ENCODE data around the gene HBS1L. TPM values are rescaled to one million over a fixed set of nuclear protein-coding genes. Genes with fewer than 3 reads are reported as not detected.

HBS1L gene
- total RNA-seq, 2 donors from 2014 or later = 137 to 215 TPM

DNA sequence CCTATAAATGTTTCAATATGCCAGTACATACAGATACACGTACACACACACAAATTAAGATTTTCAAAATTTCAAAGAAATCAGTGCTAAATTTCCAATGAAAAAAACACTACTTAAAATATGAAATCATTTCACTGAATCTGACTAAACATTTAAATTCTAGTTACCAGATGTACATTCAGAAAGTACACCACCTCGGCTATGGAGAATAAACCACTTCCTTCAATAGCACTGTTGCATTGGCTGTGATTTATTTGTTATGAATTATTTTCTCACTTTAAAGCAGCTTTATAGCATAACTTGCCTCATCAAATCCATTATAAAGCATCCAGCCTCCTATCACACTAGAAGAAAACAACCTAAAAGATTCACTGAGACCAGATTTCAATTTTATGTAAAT lies 36.6 kb downstream of the HBS1L start:
- Mint-ChIP-seq H3K36me3 (peaks cover 5% of the 10 kb centered on the region), H3K4me3 (peak overlapping the region; percentile 16), H3K4me1 (ENCODE audit: low read depth in 2 of 2) (peaks cover 21 to 39% of the 10 kb centered on the region in 2 donors), H3K27me3 (no peaks in the 10 kb centered on the region), H3K27ac (no peak overlapping the region), H3K9me3 (no peaks in the 10 kb centered on the region)
- DNase-seq (ENCODE audit: low spot score) = no peak
- ATAC-seq = peak in 1 of 2 donors; percentile 55

- DNase-seq (ENCODE audit: low spot score) = no peak
- Mint-ChIP-seq H3K27ac (peak overlapping the region; percentile 14 to 70), H3K27me3 (no peaks in the 10 kb centered on the region), H3K4me3 (peak overlapping the region; percentile 59), H3K36me3 (peaks cover 15% of the 10 kb centered on the region), H3K4me1 (ENCODE audit: low read depth in 2 of 2) (peaks cover 25 to 42% of the 10 kb centered on the region in 2 donors), H3K9me3 (no peaks in the 10 kb centered on the region)
- peak; percentile 59 to 88 for ATAC-seq
These were observed 40.2 kb downstream of the HBS1L start for GRCh38 chr6:135014353-135014832.

GRCh38 chr6:135013211-135013610 lies 41.4 kb downstream of the HBS1L start:
- Mint-ChIP-seq H3K36me3 (peaks cover 21% of the 10 kb centered on the region), H3K4me1 (ENCODE audit: low read depth in 2 of 2) (peaks cover 27 to 43% of the 10 kb centered on the region in 2 donors), H3K9me3 (no peaks in the 10 kb centered on the region), H3K27me3 (no peaks in the 10 kb centered on the region), H3K4me3 (peak overlapping the region; percentile 24), H3K27ac (peak overlapping the region; percentile 14 to 70)
- DNase-seq (ENCODE audit: low spot score) (no peak), ATAC-seq (no peak)

- ATAC-seq (no peak), DNase-seq (ENCODE audit: low spot score) (no peak)
- Mint-ChIP-seq H3K4me1 (ENCODE audit: low read depth in 2 of 2) (peaks cover 28 to 44% of the 10 kb centered on the region in 2 donors), H3K27me3 (no peaks in the 10 kb centered on the region), H3K36me3 (peaks cover 22% of the 10 kb centered on the region), H3K4me3 (peak overlapping the region; percentile 24), H3K9me3 (no peaks in the 10 kb centered on the region), H3K27ac (peak overlapping the region in 1 of 2 donors; percentile 70)
These were observed 41.9 kb downstream of the HBS1L start for GRCh38 chr6:135012764-135013163.

DNA sequence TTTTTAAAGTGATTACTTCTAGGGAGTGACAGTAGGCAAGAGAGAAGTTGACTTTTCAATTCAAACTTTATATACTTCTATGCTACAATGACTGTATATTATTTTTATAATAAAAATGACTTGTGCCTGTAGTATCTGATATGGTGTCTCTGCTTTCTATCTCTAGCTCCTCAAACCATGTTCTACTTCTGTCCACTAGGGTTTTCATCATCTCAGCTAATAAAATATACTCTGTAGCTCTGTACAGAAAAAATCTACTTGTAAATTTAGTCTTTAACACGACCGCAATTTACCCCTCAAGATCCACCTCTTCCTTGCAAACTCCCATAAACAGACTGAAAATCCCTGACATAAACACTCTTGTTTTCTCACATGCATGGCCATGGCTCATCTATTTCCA lies 42.3 kb downstream of the HBS1L start:
- Mint-ChIP-seq H3K9me3 (no peaks in the 10 kb centered on the region), H3K27ac (peak overlapping the region in 1 of 2 donors; percentile 70), H3K36me3 (peaks cover 26% of the 10 kb centered on the region), H3K4me1 (ENCODE audit: low read depth in 2 of 2) (peaks cover 30 to 48% of the 10 kb centered on the region in 2 donors), H3K27me3 (no peaks in the 10 kb centered on the region), H3K4me3 (no peak overlapping the region)
- ATAC-seq = no peak
- DNase-seq (ENCODE audit: low spot score) = no peak

DNA sequence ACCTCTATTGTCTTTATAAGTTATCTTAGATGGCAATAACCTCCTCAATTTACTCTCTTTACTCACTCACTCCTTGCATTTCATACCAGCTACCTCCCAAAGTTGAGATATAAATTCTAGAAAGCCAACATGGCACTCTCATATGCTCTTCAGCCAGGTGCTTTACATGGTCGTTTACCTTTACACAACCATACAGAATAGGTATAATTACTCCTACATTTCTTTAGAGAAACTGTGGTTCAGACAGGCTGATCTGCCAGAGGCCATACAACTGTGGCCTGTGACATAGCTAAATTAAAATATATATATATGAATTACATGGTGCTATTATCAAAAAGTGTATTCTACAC lies 45.7 kb downstream of the HBS1L start:
- no peak for DNase-seq (ENCODE audit: low spot score)
- peaks cover 26 to 36% of the 10 kb centered on the region in 2 donors for H3K4me1 Mint-ChIP-seq (ENCODE audit: low read depth in 2 of 2)
- ATAC-seq = no peak
- H3K27me3 Mint-ChIP-seq = no peaks in the 10 kb centered on the region
- H3K36me3 Mint-ChIP-seq = peaks cover 26% of the 10 kb centered on the region
- H3K4me3 Mint-ChIP-seq = no peak overlapping the region
- H3K27ac Mint-ChIP-seq = peak overlapping the region in 1 of 2 donors; percentile 26
- H3K9me3 Mint-ChIP-seq = no peaks in the 10 kb centered on the region

- Mint-ChIP-seq H3K36me3 (peaks cover 24% of the 10 kb centered on the region), H3K9me3 (no peaks in the 10 kb centered on the region), H3K27ac (peak overlapping the region; percentile 10 to 26), H3K27me3 (no peaks in the 10 kb centered on the region), H3K4me3 (peak overlapping the region; percentile 21), H3K4me1 (ENCODE audit: low read depth in 2 of 2) (peaks cover 24 to 31% of the 10 kb centered on the region in 2 donors)
- no peak for DNase-seq (ENCODE audit: low spot score)
- peak; percentile 15 to 88 for ATAC-seq
These were observed 46.3 kb downstream of the HBS1L start for GRCh38 chr6:135008072-135008940.

GRCh38 chr6:135006386-135006914 lies 48.2 kb downstream of the HBS1L start:
- ATAC-seq = no peak
- Mint-ChIP-seq H3K36me3 (peaks cover 16% of the 10 kb centered on the region), H3K4me1 (ENCODE audit: low read depth in 2 of 2) (peaks cover 17 to 25% of the 10 kb centered on the region in 2 donors), H3K27me3 (no peaks in the 10 kb centered on the region), H3K9me3 (no peaks in the 10 kb centered on the region), H3K27ac (no peak overlapping the region), H3K4me3 (no peak overlapping the region)
- no peak for DNase-seq (ENCODE audit: low spot score)

DNA sequence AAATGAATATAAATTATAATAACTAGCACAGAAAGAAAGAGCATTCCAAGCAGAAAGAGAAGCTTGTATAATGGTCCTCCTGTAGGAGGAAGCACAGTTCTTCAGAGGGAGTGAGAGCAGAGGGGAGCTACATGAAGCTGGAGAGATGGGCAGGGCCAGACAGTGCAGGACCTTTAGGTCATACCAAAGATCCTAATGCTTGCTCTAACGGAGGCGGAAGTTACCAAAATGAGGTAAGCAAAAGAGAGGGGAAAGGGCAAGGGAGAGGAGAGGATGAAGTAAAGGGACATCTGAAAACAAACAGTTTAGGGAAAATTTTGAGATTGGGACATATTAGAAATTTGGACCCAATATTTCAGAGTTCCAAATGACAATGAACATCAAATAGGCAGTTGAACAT lies 50.2 kb downstream of the HBS1L start:
- H3K4me3 Mint-ChIP-seq = no peak overlapping the region
- ATAC-seq = no peak
- H3K9me3 Mint-ChIP-seq = no peaks in the 10 kb centered on the region
- H3K27ac Mint-ChIP-seq = no peak overlapping the region
- peaks cover 11% of the 10 kb centered on the region for H3K36me3 Mint-ChIP-seq
- peaks cover 17 to 25% of the 10 kb centered on the region in 2 donors for H3K4me1 Mint-ChIP-seq (ENCODE audit: low read depth in 2 of 2)
- no peaks in the 10 kb centered on the region for H3K27me3 Mint-ChIP-seq
- DNase-seq (ENCODE audit: low spot score) = no peak

DNA sequence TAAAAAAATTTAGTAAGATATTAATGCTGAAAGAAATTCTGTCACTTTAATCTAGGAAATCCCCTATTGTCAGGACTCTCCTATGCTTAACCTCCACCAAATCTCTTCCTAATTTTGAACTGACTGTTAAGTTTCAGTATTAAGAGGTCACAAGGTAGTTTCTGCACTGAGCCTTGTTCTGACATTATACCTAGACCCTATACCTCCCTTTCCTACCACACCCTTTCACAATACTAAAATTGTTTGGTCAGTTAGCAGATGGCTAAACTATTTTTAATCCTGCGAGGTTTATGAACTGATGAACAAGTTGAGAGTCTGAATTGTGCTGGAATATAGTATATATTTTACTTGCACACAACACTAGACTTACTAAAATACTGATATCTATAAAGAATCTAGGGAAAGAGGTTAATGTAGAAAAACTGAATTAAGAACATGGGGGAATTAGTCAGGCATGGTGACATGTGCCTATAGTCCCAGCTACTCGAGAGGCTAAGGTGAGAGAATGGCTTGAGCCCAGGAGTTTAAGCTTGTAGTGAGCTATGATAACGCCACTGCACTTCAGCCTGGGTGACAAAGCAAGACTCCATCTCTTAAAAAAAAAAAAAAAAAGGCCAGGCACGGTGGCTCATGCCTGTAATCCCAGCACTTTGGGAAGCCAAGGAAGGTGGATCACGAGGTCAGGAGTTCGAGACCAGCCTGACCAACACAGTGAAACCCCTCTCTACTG lies 51.5 kb downstream of the HBS1L start:
- H3K27me3 Mint-ChIP-seq = no peaks in the 10 kb centered on the region
- peak overlapping the region in 1 of 2 donors; percentile 35 for H3K27ac Mint-ChIP-seq
- peak; percentile 73 to 93 for ATAC-seq
- peaks cover 6% of the 10 kb centered on the region for H3K36me3 Mint-ChIP-seq
- H3K4me3 Mint-ChIP-seq = no peak overlapping the region
- no peaks in the 10 kb centered on the region for H3K9me3 Mint-ChIP-seq
- peaks cover 9 to 22% of the 10 kb centered on the region in 2 donors for H3K4me1 Mint-ChIP-seq (ENCODE audit: low read depth in 2 of 2)
- no peak for DNase-seq (ENCODE audit: low spot score)

- peaks cover 4 to 14% of the 10 kb centered on the region in 2 donors for H3K4me1 Mint-ChIP-seq (ENCODE audit: low read depth in 2 of 2)
- peaks cover 4% of the 10 kb centered on the region for H3K36me3 Mint-ChIP-seq
- DNase-seq (ENCODE audit: low spot score) (no peak), ATAC-seq (no peak)
- H3K9me3 Mint-ChIP-seq = no peaks in the 10 kb centered on the region
- H3K4me3 Mint-ChIP-seq = no peak overlapping the region
- no peaks in the 10 kb centered on the region for H3K27me3 Mint-ChIP-seq
- no peak overlapping the region for H3K27ac Mint-ChIP-seq
These were observed 52.3 kb downstream of the HBS1L start for GRCh38 chr6:135002229-135002844.

DNA sequence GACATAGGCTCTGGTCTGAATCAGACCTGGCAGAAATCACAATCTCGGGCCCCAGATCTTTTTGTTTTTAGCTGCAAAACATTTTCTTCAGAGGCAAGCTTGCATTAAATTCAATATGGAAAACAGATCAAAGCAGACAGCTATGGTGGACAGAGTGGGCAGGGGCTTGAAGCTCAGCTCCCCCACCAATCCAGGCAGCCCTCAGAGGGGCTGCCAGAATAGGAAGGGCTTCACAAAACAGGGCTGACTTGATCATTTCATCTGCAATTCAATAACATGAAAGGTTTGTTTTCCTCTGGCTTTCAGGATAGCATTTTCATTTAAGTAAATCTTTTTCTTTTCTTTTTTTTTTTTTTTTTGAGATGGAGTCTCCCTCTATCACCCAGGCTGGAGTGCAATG lies 55.5 kb downstream of the HBS1L start:
- Mint-ChIP-seq H3K4me1 (ENCODE audit: low read depth in 2 of 2) (peaks cover 4 to 14% of the 10 kb centered on the region in 2 donors), H3K9me3 (no peaks in the 10 kb centered on the region), H3K36me3 (peaks cover 12% of the 10 kb centered on the region), H3K4me3 (no peak overlapping the region), H3K27me3 (no peaks in the 10 kb centered on the region), H3K27ac (no peak overlapping the region)
- DNase-seq (ENCODE audit: low spot score) (no peak), ATAC-seq (no peak)

- H3K4me1 Mint-ChIP-seq (ENCODE audit: low read depth in 2 of 2) = peaks cover 0 to 9% of the 10 kb centered on the region in 2 donors
- no peaks in the 10 kb centered on the region for H3K9me3 Mint-ChIP-seq
- ATAC-seq = no peak
- H3K27ac Mint-ChIP-seq = peak overlapping the region; percentile 6 to 42
- no peak for DNase-seq (ENCODE audit: low spot score)
- peaks cover 12% of the 10 kb centered on the region for H3K36me3 Mint-ChIP-seq
- no peak overlapping the region for H3K4me3 Mint-ChIP-seq
- no peaks in the 10 kb centered on the region for H3K27me3 Mint-ChIP-seq
These were observed 57.3 kb downstream of the HBS1L start for GRCh38 chr6:134997133-134997995.
